A549 (cell line): ENCODE measurements around the gene MAPKAPK2. TPM values are rescaled to one million over a fixed set of nuclear protein-coding genes. Genes with fewer than 3 reads are reported as not detected.

Experiments used
- ATAC-seq, 2 experiments: fragments of 200-7000 bp in 1 of 2; fragments of >200 bp in 1 of 2; cut with Nextera tagmentation in 1 of 2; cut with Tn5 transposase in 1 of 2; 3 replicates each; pipeline versions ENCODE4 v1.8.0 to v1.9.1; 2018 to 2020; ENCODE audit warnings: mild to moderate bottlenecking in 1 of 2, moderate library complexity in 1 of 2
- CTCF ChIA-PET: fragments of 300-600 bp; sonication (Branson Sonifier 250); formaldehyde crosslinking; extraction: SDS; loops from one replicate; lab custom pipeline; 2021; ENCODE audit warnings: antibody characterized with exemption, inconsistent platforms; lab: Yijun Ruan, JAX
- POLR2A ChIA-PET: fragments of 350-600 bp; formaldehyde crosslinking; extraction: SDS; loops from one replicate; lab custom pipeline; 2021; ENCODE audit warnings: antibody characterized with exemption, inconsistent platforms; lab: Yijun Ruan, JAX
- DNase-seq, 2 experiments: peaks; one replicate each; pipeline versions ENCODE4 v3.0.0 to v3.0.0-alpha.2; 2011 to 2016; ENCODE audit warnings: low read depth in 1 of 2, low spot score in 1 of 2
- FAIRE-seq: peaks from 2 replicates; lab custom pipeline; 2011; peaks lifted over from hg19 to GRCh38; lab: Jason Lieb, UNC
- H3K27ac ChIP-seq, 2 experiments: fragments of >200 bp; sonication (Bioruptor Twin); formaldehyde crosslinking; 3 replicates each; pipeline ENCODE4 v1.5.1; 2016 to 2017
- H3K4me1 ChIP-seq: fragments of >200 bp; sonication (Bioruptor Twin); formaldehyde crosslinking; 3 replicates; pipeline ENCODE4 v1.6.1; 2016
- H3K4me2 ChIP-seq: fragments of >200 bp; sonication (Bioruptor Twin); formaldehyde crosslinking; 3 replicates; pipeline ENCODE4 v1.6.1; 2016
- H3K4me3 ChIP-seq: fragments of >200 bp; sonication (Bioruptor Twin); formaldehyde crosslinking; 3 replicates; pipeline ENCODE4 v1.5.1; 2016
- H3K9me3 ChIP-seq: fragments of >200 bp; sonication (Bioruptor Twin); formaldehyde crosslinking; 3 replicates; pipeline ENCODE4 v1.6.1; 2016
- BCL3 ChIP-seq: fragments of >200 bp; sonication (Bioruptor Twin); formaldehyde crosslinking; IDR thresholded peaks from 3 replicates; pipeline ENCODE4 v1.6.1; 2016
- BHLHE40 ChIP-seq: IDR thresholded peaks from 2 replicates; pipeline ENCODE4 v1.6.1; 2012; ENCODE audit warnings: low read depth, low read length, inconsistent platforms
- CEBPB ChIP-seq, 2 experiments: fragments of >200 bp in 1 of 2; sonication (Bioruptor Twin) in 1 of 2; formaldehyde crosslinking in 1 of 2; IDR thresholded peaks; 2 replicates each; pipeline ENCODE4 v1.6.1; 2012 to 2016
- CHD2 ChIP-seq: fragments of 150-350 bp; IDR thresholded peaks from 2 replicates; pipeline ENCODE4 v1.6.1; 2014; ENCODE audit warnings: low read length; ENCODE audit not compliant: partially characterized antibody
- CHD4 ChIP-seq: fragments of 200-600 bp; sonication (generic); IDR thresholded peaks from 2 replicates; pipeline ENCODE4 v1.6.1; 2016; ENCODE audit warnings: antibody characterized with exemption, mild to moderate bottlenecking, borderline replicate concordance
- CTCF ChIP-seq: fragments of >200 bp; sonication (Bioruptor Twin); formaldehyde crosslinking; IDR thresholded peaks from 3 replicates; pipeline ENCODE4 v1.5.1; 2016
- E2F6 ChIP-seq: IDR thresholded peaks from 2 replicates; pipeline ENCODE4 v1.6.1; 2012; ENCODE audit warnings: low read depth, borderline replicate concordance
- EHF ChIP-seq: fragments of 250-450 bp; sonication (Bioruptor Pico); IDR thresholded peaks from 2 replicates; pipeline ENCODE4 v1.5.0; 2020; ENCODE audit warnings: mild to moderate bottlenecking
- EP300 ChIP-seq, 2 experiments: fragments of >200 bp; sonication (Bioruptor Twin); formaldehyde crosslinking; IDR thresholded peaks; 2 replicates in 1 of 2; 3 replicates in 1 of 2; pipeline ENCODE4 v1.6.1; 2016 to 2017
- ESRRA ChIP-seq: fragments of 150-350 bp; IDR thresholded peaks from 2 replicates; pipeline ENCODE4 v1.6.1; 2014; ENCODE audit warnings: mild to moderate bottlenecking, low read length, borderline replicate concordance
- FOXS1 ChIP-seq: fragments of 250-450 bp; sonication (Bioruptor Pico); IDR thresholded peaks from 2 replicates; pipeline ENCODE4 v1.5.0; 2020; ENCODE audit warnings: mild to moderate bottlenecking, moderate library complexity
- HEYL ChIP-seq: fragments of 250-450 bp; sonication (Bioruptor Pico); IDR thresholded peaks from 2 replicates; pipeline ENCODE4 v1.8.0; 2021; ENCODE audit warnings: mild to moderate bottlenecking, moderate library complexity
- HMGXB4 ChIP-seq: fragments of 250-450 bp; sonication (Bioruptor Pico); IDR thresholded peaks from 2 replicates; pipeline ENCODE4 v1.5.0; 2021; ENCODE audit warnings: mild to moderate bottlenecking, moderate library complexity, borderline replicate concordance
- JUNB ChIP-seq: fragments of >200 bp; sonication (Bioruptor Twin); formaldehyde crosslinking; IDR thresholded peaks from 2 replicates; pipeline ENCODE4 v1.6.1; 2016
- KDM5A ChIP-seq: fragments of 200-600 bp; sonication (generic); IDR thresholded peaks from 2 replicates; pipeline ENCODE4 v1.6.1; 2016; ENCODE audit warnings: antibody characterized with exemption, mild to moderate bottlenecking
- MAFK ChIP-seq: fragments of 450-650 bp; IDR thresholded peaks from 2 replicates; pipeline ENCODE4 v1.6.1; 2014; ENCODE audit not compliant: partially characterized antibody
- MAX ChIP-seq: IDR thresholded peaks from 2 replicates; pipeline ENCODE4 v1.6.1; 2012
- MAZ ChIP-seq: fragments of 150-350 bp; IDR thresholded peaks from 2 replicates; pipeline ENCODE4 v1.6.1; 2014; ENCODE audit warnings: antibody characterized with exemption, low read depth, low read length, borderline replicate concordance
- MYC ChIP-seq: IDR thresholded peaks from 2 replicates; pipeline ENCODE4 v1.6.1; 2012; ENCODE audit warnings: mild to moderate bottlenecking, inconsistent platforms, low read length, improper control_type of control experiment, borderline replicate concordance
- NFE2L2 ChIP-seq: fragments of 150-350 bp; conservative IDR thresholded peaks from 2 replicates; pipeline ENCODE4 v1.6.1; 2014; ENCODE audit warnings: low read length
- NR3C1 ChIP-seq: fragments of >200 bp; sonication (Bioruptor Twin); formaldehyde crosslinking; IDR thresholded peaks from 3 replicates; pipeline ENCODE4 v1.6.1; 2017
- PBX3 ChIP-seq: IDR thresholded peaks from 2 replicates; pipeline ENCODE4 v1.6.1; 2012
- POLR2AphosphoS2 ChIP-seq: conservative IDR thresholded peaks from 2 replicates; pipeline ENCODE4 v1.6.1; 2012; ENCODE audit warnings: low read length, improper control_type of control experiment, inconsistent platforms
- RAD21 ChIP-seq, 2 experiments: fragments of >200 bp in 1 of 2; sonication (Bioruptor Twin) in 1 of 2; formaldehyde crosslinking in 1 of 2; IDR thresholded peaks in 1 of 2; conservative IDR thresholded peaks in 1 of 2; 2 replicates in 1 of 2; 3 replicates in 1 of 2; pipeline ENCODE4 v1.6.1; 2012 to 2018; ENCODE audit warnings: inconsistent platforms in 1 of 2
- REST ChIP-seq: fragments of 200-600 bp; sonication (generic); IDR thresholded peaks from 2 replicates; pipeline ENCODE4 v1.6.1; 2016; ENCODE audit warnings: antibody characterized with exemption, mild to moderate bottlenecking, moderate library complexity
- RFX5 ChIP-seq: fragments of 450-650 bp; IDR thresholded peaks from 2 replicates; pipeline ENCODE4 v1.7.1; 2014; ENCODE audit warnings: antibody characterized with exemption, mild to moderate bottlenecking, moderate library complexity
- SMC3 ChIP-seq: fragments of >200 bp; sonication (Bioruptor Twin); formaldehyde crosslinking; IDR thresholded peaks from 3 replicates; pipeline ENCODE4 v1.6.1; 2018; ENCODE audit warnings: inconsistent platforms
- SREBF2 ChIP-seq: fragments of 450-650 bp; IDR thresholded peaks from 2 replicates; pipeline ENCODE4 v1.6.1; 2014; ENCODE audit warnings: mild to moderate bottlenecking, moderate library complexity
- TFCP2L1 ChIP-seq: fragments of 250-450 bp; sonication (Bioruptor Pico); IDR thresholded peaks from 2 replicates; pipeline ENCODE4 v1.5.0; 2021; ENCODE audit warnings: mild to moderate bottlenecking
- ZNF302 ChIP-seq: fragments of 250-450 bp; sonication (Bioruptor Pico); IDR thresholded peaks from 2 replicates; pipeline ENCODE4 v1.9.0; 2021; ENCODE audit warnings: inconsistent platforms, mild to moderate bottlenecking, moderate library complexity
- WGBS: methylation state at CpG from one replicate; pipeline ENCODE4 v1.1.6; 2017; ENCODE audit errors: missing lambda C conversion rate; 5-methylcytosine and 5-hydroxymethylcytosine counted together
- polyA plus RNA-seq, 4 experiments: library from polyadenylated mRNA; depleted of rRNA in 3 of 4; stranded (reverse); fragments of >200 nt; fragmentation: RNase III in 1 of 4; extraction: RNeasy Plus Mini Kit Qiagen cat#74134 plus additional on column Dnase treatment in 1 of 4; gene quantifications; 2 replicates in 3 of 4; 3 replicates in 1 of 4; pipeline ENCODE4 v1.2.3, GENCODE V29; 2011 to 2017

MAPKAPK2 gene
- polyA plus RNA-seq, 2 of the 4 experiments (the other 2 are of a cell fraction), result 37.2 to 43.0 TPM

GRCh38 chr1:206685769-206686477 lies 1.2 kb downstream of the MAPKAPK2 start:
- POLR2A ChIA-PET, result no interaction called here
- H3K4me2 ChIP-seq, result peak overlapping the region; percentile 97
- FAIRE-seq, result no peak
- CTCF ChIA-PET, result interaction anchor here (1.8 to 1.9 kb wide), 2 partner anchors 41 to 296 kb away, joined by 3 to 6 read pairs; no protein-coding TSS in a partner anchor
- peaks cover 48% of the 10 kb centered on the region for H3K4me1 ChIP-seq
- H3K4me3 ChIP-seq, result peak overlapping the region; percentile 91
- TF ChIP-seq JUNB, result no peak
- no peak for TF ChIP-seq SREBF2
- no peak for TF ChIP-seq BHLHE40
- TF ChIP-seq MAX, result 0 out of 2 replicates have a peak, but pooled peaks have one; percentile 16
- TF ChIP-seq TFCP2L1 (CRISPR knock-in tag), result no peak
- TF ChIP-seq NR3C1, result no peak
- TF ChIP-seq RAD21 (conservative IDR thresholded peaks at IDR 0.05 in 1 of 2, IDR thresholded peaks at IDR 0.05 in 1 of 2), result 0 out of 5 replicates have a peak, but pooled peaks of 1 of the 2 experiments have one; percentile 11
- 0 out of 2 replicates have a peak, but pooled peaks have one; percentile 29 for TF ChIP-seq E2F6
- TF ChIP-seq CHD4, result no peak
- no peak for TF ChIP-seq MYC
- no peak for TF ChIP-seq ZNF302 (CRISPR knock-in tag)
- no peak for TF ChIP-seq MAZ
- no peak for TF ChIP-seq POLR2AphosphoS2
- no peak for TF ChIP-seq SMC3
- no peak for TF ChIP-seq KDM5A
- no peak for TF ChIP-seq ESRRA
- peak; percentile 75 for TF ChIP-seq CHD2
- TF ChIP-seq CTCF, result no peak
- TF ChIP-seq HEYL, result no peak
- no peak for TF ChIP-seq RFX5
- TF ChIP-seq FOXS1 (CRISPR knock-in tag), result no peak
- TF ChIP-seq CEBPB (IDR thresholded peaks at IDR 0.05), result no peak
- TF ChIP-seq PBX3, result no peak
- no peak for TF ChIP-seq HMGXB4 (CRISPR knock-in tag)
- no peak for TF ChIP-seq EP300 (IDR thresholded peaks at IDR 0.05)
- 0 out of 3 replicates have a peak, but pooled peaks have one; percentile 2 for TF ChIP-seq BCL3
- no peak for TF ChIP-seq EHF (CRISPR knock-in tag)
- no peak for TF ChIP-seq MAFK
- TF ChIP-seq REST, result peak; percentile 51
- no peak for TF ChIP-seq NFE2L2
- WGBS, result 3% methylated on average over 33 of the region's 48 CpGs
- peak; percentile 38 to 41 for DNase-seq
- peak; percentile 63 to 71 for ATAC-seq
- H3K9me3 ChIP-seq, result no peaks in the 10 kb centered on the region
- peak overlapping the region; percentile 97 to 99 for H3K27ac ChIP-seq
